SK-N-SH (cell line): ENCODE results near the gene ZP4. TPM values are rescaled to one million over a fixed set of nuclear protein-coding genes. Genes with fewer than 3 reads are reported as not detected.

Source experiments
- CTCF ChIA-PET: fragments of 300-600, 350-600 bp; formaldehyde crosslinking; extraction: SDS; loops from one replicate; lab custom pipeline; 2021; lab: Yijun Ruan, JAX
- POLR2A ChIA-PET: fragments of 350-600 bp; sonication (Branson Sonifier 250); formaldehyde crosslinking; extraction: SDS; loops from one replicate; lab custom pipeline; 2020; ENCODE audit warnings: antibody characterized with exemption, inconsistent platforms; lab: Yijun Ruan, JAX
- DNase-seq: peaks from one replicate; pipeline ENCODE4 v3.0.0; 2012
- H2AFZ ChIP-seq: fragments of 200-600 bp; sonication (generic); 2 replicates; pipeline ENCODE4 v1.8.1; 2016; ENCODE audit warnings: antibody characterized with exemption, mild to moderate bottlenecking, low read depth
- H3F3A ChIP-seq: fragments of 200-600 bp; sonication (generic); replicated peaks from 2 replicates; pipeline ENCODE3; 2016; ENCODE audit warnings: antibody characterized with exemption, mild to moderate bottlenecking; ENCODE audit not compliant: insufficient read depth
- H3K27ac ChIP-seq, 2 experiments: fragments of 200-500 bp in 1 of 2; fragments of 200-600 bp in 1 of 2; sonication (Bioruptor generic) in 1 of 2; sonication (generic), shearing (Covaris generic) in 1 of 2; 2 replicates each; pipeline versions ENCODE4 v1.5.1 to v1.6.1; 2014 to 2016; ENCODE audit warnings: low read depth in 2 of 2, inconsistent platforms in 1 of 2, low read length in 1 of 2, mild to moderate bottlenecking in 1 of 2, mixed read lengths in 1 of 2
- H3K27me3 ChIP-seq: fragments of 200-600 bp; sonication (generic), shearing (Covaris generic); 2 replicates; pipeline ENCODE4 v1.6.1; 2016; ENCODE audit warnings: mixed run types; ENCODE audit not compliant: insufficient read depth
- H3K36me3 ChIP-seq, 2 experiments: fragments of 200-500 bp in 1 of 2; fragments of 200-600 bp in 1 of 2; sonication (Bioruptor generic) in 1 of 2; sonication (generic) in 1 of 2; replicated peaks in 1 of 2; 2 replicates each; pipeline versions ENCODE3 to v1.5.1; 2014 to 2016; ENCODE audit warnings: low read length in 1 of 2, mild to moderate bottlenecking in 1 of 2; ENCODE audit not compliant: insufficient read depth in 2 of 2, control insufficient read depth in 1 of 2
- H3K4me1 ChIP-seq, 2 experiments: fragments of 200-500 bp in 1 of 2; fragments of 200-600 bp in 1 of 2; sonication (Bioruptor generic) in 1 of 2; sonication (generic), shearing (Covaris generic) in 1 of 2; 2 replicates each; pipeline versions ENCODE4 v1.5.1 to v1.6.1; 2014 to 2016; ENCODE audit warnings: low read depth in 1 of 2, low read length in 1 of 2, mixed run types in 1 of 2; ENCODE audit not compliant: insufficient read depth in 2 of 2, control insufficient read depth in 1 of 2
- H3K4me2 ChIP-seq: fragments of 200-600 bp; sonication (generic), shearing (Covaris generic); 2 replicates; pipeline ENCODE4 v1.6.1; 2017; ENCODE audit warnings: mixed run types
- H3K4me3 ChIP-seq, 2 experiments: fragments of 200-500 bp in 1 of 2; fragments of 200-600 bp in 1 of 2; sonication (Bioruptor generic) in 1 of 2; sonication (generic), shearing (Covaris generic) in 1 of 2; 2 replicates each; pipeline versions ENCODE4 v1.5.1 to v1.8.1; 2014 to 2016; ENCODE audit warnings: low read depth in 2 of 2, inconsistent platforms in 1 of 2, low read length in 1 of 2, mild to moderate bottlenecking in 1 of 2, mixed read lengths in 1 of 2, moderate library complexity in 1 of 2
- H3K79me2 ChIP-seq: fragments of 200-600 bp; sonication (generic); 2 replicates; pipeline ENCODE4 v1.8.1; 2017; ENCODE audit warnings: mild to moderate bottlenecking; ENCODE audit not compliant: insufficient read depth
- H3K9ac ChIP-seq: fragments of 200-600 bp; sonication (generic); 2 replicates; pipeline ENCODE4 v1.6.1; 2017; ENCODE audit warnings: mixed run types
- H3K9me2 ChIP-seq: fragments of 200-600 bp; sonication (generic); 2 replicates; pipeline ENCODE4 v1.6.1; 2017; ENCODE audit warnings: mixed run types
- H3K9me3 ChIP-seq: fragments of 200-600 bp; sonication (generic); 2 replicates; pipeline ENCODE4 v1.6.1; 2017; ENCODE audit warnings: mixed run types, mild to moderate bottlenecking, moderate library complexity
- H4K20me1 ChIP-seq: fragments of 200-600 bp; sonication (generic); 2 replicates; pipeline ENCODE4 v1.6.1; 2017; ENCODE audit warnings: mild to moderate bottlenecking, mixed run types; ENCODE audit not compliant: insufficient read depth
- CTCF ChIP-seq: fragments of 200-600 bp; sonication (generic); IDR thresholded peaks from 2 replicates; pipeline ENCODE4 v1.6.1; 2017; ENCODE audit warnings: antibody characterized with exemption, mild to moderate bottlenecking, moderate library complexity
- EP300 ChIP-seq, 2 experiments: IDR thresholded peaks; 2 replicates each; pipeline versions ENCODE4 v1.4.0 to v1.6.1; 2012; ENCODE audit warnings: borderline replicate concordance in 1 of 2, low read depth in 1 of 2, low read length in 1 of 2
- EZH2phosphoT487 ChIP-seq: fragments of 200-600 bp; sonication (generic); IDR thresholded peaks from 2 replicates; pipeline ENCODE4 v1.6.1; 2017; ENCODE audit warnings: low read depth, mixed run types, mild to moderate bottlenecking, antibody characterized with exemption, moderate library complexity, borderline replicate concordance
- FOXJ3 ChIP-seq: sonication (generic); formaldehyde crosslinking; IDR thresholded peaks from 2 replicates; pipeline ENCODE4 v1.5.1; 2020; ENCODE audit warnings: mild to moderate bottlenecking, missing genetic modification reagents
- GATA2 ChIP-seq: sonication (generic); formaldehyde crosslinking; IDR thresholded peaks from 2 replicates; pipeline ENCODE4 v1.5.0; 2020; ENCODE audit warnings: mild to moderate bottlenecking, missing genetic modification reagents
- IRF3 ChIP-seq: fragments of 150-350 bp; IDR thresholded peaks from 2 replicates; pipeline ENCODE4 v1.6.1; 2016; ENCODE audit warnings: mild to moderate bottlenecking, low read depth, low read length
- JUND ChIP-seq: IDR thresholded peaks from 2 replicates; pipeline ENCODE4 v1.4.0; 2012
- MEF2A ChIP-seq: IDR thresholded peaks from 2 replicates; pipeline ENCODE4 v1.4.0; 2012; ENCODE audit warnings: low read depth, borderline replicate concordance
- MXI1 ChIP-seq: IDR thresholded peaks from 2 replicates; pipeline ENCODE4 v1.6.1; 2012; ENCODE audit warnings: mild to moderate bottlenecking, low read depth, low read length, improper control_type of control experiment
- NRF1 ChIP-seq: IDR thresholded peaks from 2 replicates; pipeline ENCODE4 v1.6.1; 2012; ENCODE audit warnings: low read depth, mild to moderate bottlenecking, low read length
- PBX3 ChIP-seq: IDR thresholded peaks from 2 replicates; pipeline ENCODE4; 2012
- RAD21 ChIP-seq: IDR thresholded peaks from 2 replicates; pipeline ENCODE4 v1.6.1; 2012; ENCODE audit warnings: mild to moderate bottlenecking, low read length
- RFX5 ChIP-seq: IDR thresholded peaks from 2 replicates; pipeline ENCODE4 v1.6.1; 2012; ENCODE audit warnings: mild to moderate bottlenecking, improper control_type of control experiment, low read length
- RXRA ChIP-seq: IDR thresholded peaks from 2 replicates; pipeline ENCODE4 v1.4.0; 2012; ENCODE audit warnings: low read depth, mild to moderate bottlenecking, borderline replicate concordance
- SIN3A ChIP-seq: IDR thresholded peaks from 2 replicates; pipeline ENCODE4 v1.6.1; 2012; ENCODE audit warnings: low read depth, mild to moderate bottlenecking, low read length, moderate library complexity, borderline replicate concordance
- TCF12 ChIP-seq: IDR thresholded peaks from 2 replicates; pipeline ENCODE4 v1.4.0; 2012
- WGBS: methylation state at CpG from one replicate; pipeline ENCODE4 v1.1.6; 2017; ENCODE audit warnings: low lambda C conversion rate; 5-methylcytosine and 5-hydroxymethylcytosine counted together
- polyA plus RNA-seq, 3 experiments: library from polyadenylated mRNA; depleted of rRNA; stranded (reverse); fragments of >200 nt; gene quantifications; 2 replicates each; pipeline ENCODE4 v1.2.3, GENCODE V29; 2012
- TF ChIP-seq, protein P1 (sequence below): IDR thresholded peaks from 2 replicates; pipeline ENCODE4 v1.4.0; 2012; ENCODE audit warnings: low read depth

The ZP4 gene
- polyA plus RNA-seq, 1 of the 3 experiments (the other 2 are of a cell fraction) = not detected

DNA sequence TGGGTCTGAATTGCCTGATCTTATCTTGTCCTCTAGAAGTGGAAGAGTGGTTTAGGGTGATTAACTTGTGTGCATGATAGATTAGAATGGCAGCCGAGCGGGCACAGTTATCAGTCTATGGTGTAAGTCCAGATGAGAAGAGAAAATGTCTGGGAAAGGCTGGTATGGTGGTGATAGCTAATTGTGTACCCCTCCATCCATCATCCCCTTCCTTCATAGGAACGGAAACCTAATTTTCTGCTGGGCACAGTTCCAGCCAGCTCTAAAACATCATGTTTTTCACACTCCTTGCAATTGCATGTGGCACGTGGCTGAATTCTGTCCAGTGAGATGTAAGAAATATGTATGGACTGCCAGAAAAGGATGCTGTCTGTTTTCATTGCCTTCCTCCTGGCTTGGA, 40.9 kb upstream of the ZP4 start:
- H4K20me1 ChIP-seq = no peaks in the 10 kb centered on the region
- ChIA-PET CTCF (interaction anchor here (1.4 to 2.8 kb wide), 3 partner anchors 9 to 68 kb away, joined by 3 to 7 read pairs (median 3); no protein-coding TSS in a partner anchor), POLR2A (no interaction called here)
- no peaks in the 10 kb centered on the region for H3F3A ChIP-seq
- DNase-seq = peak; percentile 28
- peaks cover 0 to 5% of the 10 kb centered on the region in 2 experiments; a peak in 1 of 4 replicates for H3K4me1 ChIP-seq
- H3K36me3 ChIP-seq = no peaks in the 10 kb centered on the region
- H3K4me2 ChIP-seq = no peak overlapping the region
- no peak overlapping the region for H3K27ac ChIP-seq
- H3K4me3 ChIP-seq = no peak overlapping the region
- H3K9me3 ChIP-seq = no peaks in the 10 kb centered on the region
- no peaks in the 10 kb centered on the region for H3K9me2 ChIP-seq
- H3K27me3 ChIP-seq = no peaks in the 10 kb centered on the region
- no peak overlapping the region for H3K9ac ChIP-seq
- TF ChIP-seq GATA2 (CRISPR knock-in tag) (0 out of 2 replicates have a peak, but pooled peaks have one; percentile 12), RAD21 (no peak), RFX5 (no peak), CTCF (no peak), PBX3 (no peak), SIN3A (no peak)
- 46% methylated on average over 4 of the region's 4 CpGs for WGBS
- no peaks in the 10 kb centered on the region for H3K79me2 ChIP-seq
- no peak overlapping the region for H2AFZ ChIP-seq

DNA sequence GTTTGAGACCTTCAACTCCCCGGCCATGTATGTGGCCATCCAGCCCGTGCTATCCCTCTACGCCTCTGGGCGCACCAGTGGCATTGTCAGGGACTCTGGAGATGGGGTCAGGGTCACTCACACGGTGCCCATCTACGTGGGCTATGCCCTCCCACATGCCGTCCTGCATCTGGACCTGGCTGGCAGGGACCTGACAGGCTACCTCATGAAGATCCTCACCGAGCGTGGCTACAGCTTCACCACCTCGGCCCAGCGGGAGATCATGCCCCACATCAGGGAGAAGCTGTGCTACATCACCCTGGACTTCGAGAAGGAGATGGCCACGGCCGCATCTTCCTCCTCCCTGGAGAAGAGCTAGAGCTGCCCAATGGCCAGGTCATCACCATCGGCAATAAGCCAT, 36.5 kb upstream of the ZP4 start:
- no peak overlapping the region for H3K9ac ChIP-seq
- ChIA-PET CTCF (interaction anchor here (0.8 to 2.3 kb wide), 3 partner anchors 56 to 76 kb away, joined by 3 to 6 read pairs (median 4); no protein-coding TSS in a partner anchor), POLR2A (no interaction called here)
- no peaks in the 10 kb centered on the region for H3K27me3 ChIP-seq
- 63% methylated on average over 4 of the region's 15 CpGs for WGBS
- no peaks in the 10 kb centered on the region for H3K36me3 ChIP-seq
- H3K4me3 ChIP-seq = no peak overlapping the region
- no peaks in the 10 kb centered on the region for H3K79me2 ChIP-seq
- H4K20me1 ChIP-seq = no peaks in the 10 kb centered on the region
- no peak overlapping the region for H3K27ac ChIP-seq
- H3F3A ChIP-seq = no peaks in the 10 kb centered on the region
- H2AFZ ChIP-seq = no peak overlapping the region
- H3K9me3 ChIP-seq = no peaks in the 10 kb centered on the region
- peaks cover 0 to 5% of the 10 kb centered on the region in 2 experiments; a peak in 1 of 4 replicates for H3K4me1 ChIP-seq
- no peak overlapping the region for H3K4me2 ChIP-seq
- DNase-seq = no peak
- H3K9me2 ChIP-seq = no peaks in the 10 kb centered on the region
- no peak for TF ChIP-seq CTCF
- TF ChIP-seq EZH2phosphoT487 = no peak
- TF ChIP-seq MEF2A = no peak
- TF ChIP-seq RXRA = no peak
- TF ChIP-seq TCF12 = no peak
- TF ChIP-seq IRF3 = no peak
- TF ChIP-seq JUND = no peak
- TF ChIP-seq, protein P1, sequence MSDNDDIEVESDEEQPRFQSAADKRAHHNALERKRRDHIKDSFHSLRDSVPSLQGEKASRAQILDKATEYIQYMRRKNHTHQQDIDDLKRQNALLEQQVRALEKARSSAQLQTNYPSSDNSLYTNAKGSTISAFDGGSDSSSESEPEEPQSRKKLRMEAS = no peak
- no peak for TF ChIP-seq FOXJ3 (CRISPR knock-in tag)
- no peak for TF ChIP-seq EP300 (IDR thresholded peaks at IDR 0.05; ENCODE audit: borderline replicate concordance in 1 of 2, low read depth in 1 of 2, low read length in 1 of 2)
- no peak for TF ChIP-seq NRF1
- no peak for TF ChIP-seq MXI1
- no peak for TF ChIP-seq PBX3
